ENCODE measurements around the gene ZSCAN5B. TPM values are rescaled to one million over a fixed set of nuclear protein-coding genes. Genes with fewer than 3 reads are reported as not detected.

Gene ZSCAN5B
- total and polyA plus RNA-seq, 2 of the 13 experiments (the other 11 are each of a cell fraction or from before 2014, with no cell fraction given) = not detected

DNA sequence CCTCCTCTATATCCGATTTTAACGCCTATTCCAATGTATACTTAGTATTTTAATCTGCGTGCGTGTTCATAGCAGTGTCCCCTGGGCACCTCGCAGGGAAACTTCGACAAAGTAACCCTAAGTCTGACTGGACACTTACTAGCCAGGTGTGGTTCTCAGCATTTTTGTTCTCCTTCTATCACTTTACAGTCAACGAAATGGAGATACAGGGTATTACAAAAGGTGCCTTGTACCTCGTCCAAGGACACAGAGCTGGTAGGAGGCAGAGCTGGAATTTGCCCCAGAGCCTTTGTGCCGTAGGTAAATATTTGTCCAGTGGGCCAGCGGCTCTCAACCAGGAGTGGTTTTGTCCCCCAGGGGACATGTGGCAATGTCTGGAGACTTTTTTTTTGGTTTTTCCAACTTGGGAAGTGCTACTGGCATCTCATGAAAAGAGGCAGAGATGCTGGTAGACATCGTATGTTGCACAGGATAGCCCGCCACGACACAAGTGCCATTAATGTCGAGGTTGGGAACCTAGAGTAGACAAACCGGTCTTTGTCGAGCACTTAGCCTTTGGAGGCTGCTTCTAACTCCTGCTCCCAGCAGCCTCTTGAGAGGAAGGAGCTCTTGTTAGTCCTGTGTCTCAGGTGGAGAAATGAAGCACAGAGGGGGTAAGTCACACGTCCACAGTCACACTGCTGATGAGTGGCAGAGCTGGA, 55.3 kb downstream of the ZSCAN5B start (continued):
- TF ChIP-seq, protein P1, sequence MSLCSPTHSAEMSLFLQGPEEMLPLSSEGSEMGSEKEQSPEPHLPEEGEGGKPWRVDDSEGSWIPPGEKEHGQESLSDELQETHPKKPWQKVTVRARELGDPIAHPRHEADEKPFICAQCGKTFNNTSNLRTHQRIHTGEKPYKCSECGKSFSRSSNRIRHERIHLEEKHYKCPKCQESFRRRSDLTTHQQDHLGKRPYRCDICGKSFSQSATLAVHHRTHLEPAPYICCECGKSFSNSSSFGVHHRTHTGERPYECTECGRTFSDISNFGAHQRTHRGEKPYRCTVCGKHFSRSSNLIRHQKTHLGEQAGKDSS (CRISPR knock-in tag; IDR thresholded peaks at IDR 0.05; ENCODE audit: borderline replicate concordance, low read depth) = peak; percentile 19; the same call in 1 of the 2 replicates
- TF ChIP-seq POLR2AphosphoS2 (IDR thresholded peaks at IDR 0.05; ENCODE audit: low read depth, low read length) (0 out of 2 replicates have a peak, but pooled peaks have one; percentile 36), SMC3 (IDR thresholded peaks at IDR 0.05; ENCODE audit: low read length) (peak; percentile 60), SOX6 (IDR thresholded peaks at IDR 0.05) (no peak), SOX6 (CRISPR knock-in tag; IDR thresholded peaks at IDR 0.05) (peak; percentile 90), ISX (CRISPR knock-in tag; conservative IDR thresholded peaks at IDR 0.05) (no peak), SIX1 (CRISPR knock-in tag; IDR thresholded peaks at IDR 0.05; ENCODE audit: borderline replicate concordance) (no peak; the same call in 1 of the 2 replicates), ZNF841 (CRISPR knock-in tag; IDR thresholded peaks at IDR 0.05; ENCODE audit: borderline replicate concordance) (peak; percentile 41; the same call in 1 of the 2 replicates), NFIB (CRISPR knock-in tag; IDR thresholded peaks at IDR 0.05; ENCODE audit: borderline replicate concordance) (no peak), ERF (CRISPR knock-in tag; IDR thresholded peaks at IDR 0.05) (peak; percentile 53; the same call in 1 of the 2 replicates), AKAP8 (CRISPR knock-in tag; IDR thresholded peaks at IDR 0.05) (no peak), POLR2G (IDR thresholded peaks at IDR 0.05; ENCODE audit: low read depth, low read length) (peak; percentile 92), PAF1 (CRISPR knock-in tag; IDR thresholded peaks at IDR 0.05) (no peak), ZNF598 (CRISPR knock-in tag; IDR thresholded peaks at IDR 0.05; ENCODE audit: borderline replicate concordance) (0 out of 2 replicates have a peak, but pooled peaks have one; percentile 14), ZNF75D (CRISPR knock-in tag; IDR thresholded peaks at IDR 0.05; ENCODE audit: borderline replicate concordance) (no peak), CREM (IDR thresholded peaks at IDR 0.05) (peak; percentile 81), CREM (CRISPR knock-in tag; IDR thresholded peaks at IDR 0.05) (no peak), ZNF614 (CRISPR knock-in tag; IDR thresholded peaks at IDR 0.05; ENCODE audit: borderline replicate concordance) (peak; percentile 95), ATF7-NPFF (CRISPR knock-in tag; IDR thresholded peaks at IDR 0.05; ENCODE audit: low read depth) (no peak), GATAD1 (CRISPR knock-in tag; IDR thresholded peaks at IDR 0.05) (0 out of 2 replicates have a peak, but pooled peaks have one; percentile 45), ZNF335 (CRISPR knock-in tag; IDR thresholded peaks at IDR 0.05) (peak; percentile 66; the same call in 1 of the 2 replicates)
- TF ChIP-seq, protein P2, sequence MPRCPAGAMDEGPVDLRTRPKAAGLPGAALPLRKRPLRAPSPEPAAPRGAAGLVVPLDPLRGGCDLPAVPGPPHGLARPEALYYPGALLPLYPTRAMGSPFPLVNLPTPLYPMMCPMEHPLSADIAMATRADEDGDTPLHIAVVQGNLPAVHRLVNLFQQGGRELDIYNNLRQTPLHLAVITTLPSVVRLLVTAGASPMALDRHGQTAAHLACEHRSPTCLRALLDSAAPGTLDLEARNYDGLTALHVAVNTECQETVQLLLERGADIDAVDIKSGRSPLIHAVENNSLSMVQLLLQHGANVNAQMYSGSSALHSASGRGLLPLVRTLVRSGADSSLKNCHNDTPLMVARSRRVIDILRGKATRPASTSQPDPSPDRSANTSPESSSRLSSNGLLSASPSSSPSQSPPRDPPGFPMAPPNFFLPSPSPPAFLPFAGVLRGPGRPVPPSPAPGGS (CRISPR knock-in tag; IDR thresholded peaks at IDR 0.05) = peak; percentile 54; the same call in 1 of the 2 replicates
- TF ChIP-seq, protein P3, sequence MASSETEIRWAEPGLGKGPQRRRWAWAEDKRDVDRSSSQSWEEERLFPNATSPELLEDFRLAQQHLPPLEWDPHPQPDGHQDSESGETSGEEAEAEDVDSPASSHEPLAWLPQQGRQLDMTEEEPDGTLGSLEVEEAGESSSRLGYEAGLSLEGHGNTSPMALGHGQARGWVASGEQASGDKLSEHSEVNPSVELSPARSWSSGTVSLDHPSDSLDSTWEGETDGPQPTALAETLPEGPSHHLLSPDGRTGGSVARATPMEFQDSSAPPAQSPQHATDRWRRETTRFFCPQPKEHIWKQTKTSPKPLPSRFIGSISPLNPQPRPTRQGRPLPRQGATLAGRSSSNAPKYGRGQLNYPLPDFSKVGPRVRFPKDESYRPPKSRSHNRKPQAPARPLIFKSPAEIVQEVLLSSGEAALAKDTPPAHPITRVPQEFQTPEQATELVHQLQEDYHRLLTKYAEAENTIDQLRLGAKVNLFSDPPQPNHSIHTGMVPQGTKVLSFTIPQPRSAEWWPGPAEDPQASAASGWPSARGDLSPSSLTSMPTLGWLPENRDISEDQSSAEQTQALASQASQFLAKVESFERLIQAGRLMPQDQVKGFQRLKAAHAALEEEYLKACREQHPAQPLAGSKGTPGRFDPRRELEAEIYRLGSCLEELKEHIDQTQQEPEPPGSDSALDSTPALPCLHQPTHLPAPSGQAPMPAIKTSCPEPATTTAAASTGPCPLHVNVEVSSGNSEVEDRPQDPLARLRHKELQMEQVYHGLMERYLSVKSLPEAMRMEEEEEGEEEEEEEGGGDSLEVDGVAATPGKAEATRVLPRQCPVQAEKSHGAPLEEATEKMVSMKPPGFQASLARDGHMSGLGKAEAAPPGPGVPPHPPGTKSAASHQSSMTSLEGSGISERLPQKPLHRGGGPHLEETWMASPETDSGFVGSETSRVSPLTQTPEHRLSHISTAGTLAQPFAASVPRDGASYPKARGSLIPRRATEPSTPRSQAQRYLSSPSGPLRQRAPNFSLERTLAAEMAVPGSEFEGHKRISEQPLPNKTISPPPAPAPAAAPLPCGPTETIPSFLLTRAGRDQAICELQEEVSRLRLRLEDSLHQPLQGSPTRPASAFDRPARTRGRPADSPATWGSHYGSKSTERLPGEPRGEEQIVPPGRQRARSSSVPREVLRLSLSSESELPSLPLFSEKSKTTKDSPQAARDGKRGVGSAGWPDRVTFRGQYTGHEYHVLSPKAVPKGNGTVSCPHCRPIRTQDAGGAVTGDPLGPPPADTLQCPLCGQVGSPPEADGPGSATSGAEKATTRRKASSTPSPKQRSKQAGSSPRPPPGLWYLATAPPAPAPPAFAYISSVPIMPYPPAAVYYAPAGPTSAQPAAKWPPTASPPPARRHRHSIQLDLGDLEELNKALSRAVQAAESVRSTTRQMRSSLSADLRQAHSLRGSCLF (CRISPR knock-in tag; IDR thresholded peaks at IDR 0.05; ENCODE audit: borderline replicate concordance) = no peak
